SHP77 (cell line): ENCODE measurements around the gene ARHGAP29.

Source experiments
- DNase-seq, 2 experiments: peaks; one replicate each; lab custom pipeline; 2025; lab: John Stamatoyannopoulos, UW

ARHGAP29 gene

DNA sequence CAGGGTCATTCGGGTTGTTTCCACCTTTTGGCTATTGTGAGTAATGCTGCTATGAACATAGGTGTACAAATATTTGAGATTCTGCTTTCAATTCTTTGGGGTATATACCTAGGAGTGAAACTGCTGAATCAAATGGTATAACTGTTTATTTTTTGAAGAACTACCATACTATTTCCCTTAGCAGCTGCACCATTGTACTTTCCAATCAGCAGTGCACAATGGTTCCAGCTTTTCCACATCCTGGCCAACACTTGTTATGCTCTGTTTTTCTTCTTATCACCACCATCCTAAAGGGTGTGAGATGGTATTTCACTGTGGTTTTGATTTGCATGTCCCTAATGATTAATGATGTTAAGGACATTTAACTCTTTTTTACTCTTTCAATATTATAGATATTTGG lies 112.8 kb downstream of the ARHGAP29 start:
- no peak for DNase-seq

DNA sequence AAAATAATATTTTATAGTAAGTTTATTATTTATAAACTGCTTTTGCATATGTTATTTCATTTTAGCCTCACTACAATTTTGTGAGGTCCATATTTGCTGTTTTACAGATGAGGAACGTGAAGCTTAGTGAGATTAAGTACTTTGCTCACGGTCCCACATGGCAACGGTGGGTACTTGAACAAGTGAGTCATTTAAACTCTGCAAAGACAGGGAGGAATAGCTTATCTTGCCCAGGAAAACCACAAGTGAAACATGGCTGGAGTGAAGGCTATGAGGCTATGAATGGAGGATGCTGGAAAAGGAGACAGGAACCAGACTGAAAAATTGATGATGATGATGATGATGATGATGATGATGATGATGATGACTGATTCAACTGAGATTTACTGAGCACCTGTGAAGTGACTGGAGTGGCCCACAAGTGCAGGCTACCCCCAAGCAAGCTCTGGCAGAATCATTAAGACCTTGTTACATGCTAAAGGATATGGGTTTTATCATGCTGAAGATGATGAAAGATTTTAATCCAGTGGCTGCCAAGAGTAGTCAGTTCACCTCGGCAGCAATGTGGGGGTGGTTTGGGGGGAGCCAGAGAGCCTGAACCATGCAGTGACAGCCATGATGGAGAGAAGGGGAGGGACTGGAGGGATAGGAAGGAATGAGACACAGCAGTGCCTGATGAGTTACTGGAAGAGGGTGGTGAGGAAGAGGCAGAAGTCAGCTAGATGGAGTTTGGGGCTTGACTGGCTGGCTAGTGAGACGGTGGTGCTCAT lies 115.0 kb downstream of the ARHGAP29 start:
- DNase-seq = no peak
